Fibroblast of lung (primary cell): ENCODE results near the gene PPIL4.

Experiments
- CTCF ChIP-seq, 2 donors: IDR thresholded peaks in 1 of 2; conservative IDR thresholded peaks in 1 of 2; 1 replicate in 1 of 2; 2 replicates in 1 of 2; pipeline ENCODE4 v1.5.1; 2011 to 2012; ENCODE audit warnings: low read length in 2 of 2, control low read depth in 1 of 2, inconsistent platforms in 1 of 2, low read depth in 1 of 2, mild to moderate bottlenecking in 1 of 2
- EZH2 ChIP-seq: IDR thresholded peaks from 2 replicates; pipeline ENCODE4 v1.5.1; 2012; ENCODE audit warnings: low read length, control low read depth, mild to moderate bottlenecking; ENCODE audit errors: missing control alignments

- TF ChIP-seq CTCF (conservative IDR thresholded peaks at IDR 0.05 in 1 of 2, IDR thresholded peaks at IDR 0.05 in 1 of 2; ENCODE audit: low read depth in 1 of 2, low read length in 2 of 2) = no peak
- TF ChIP-seq EZH2 = no peak
These were observed 34.9 kb downstream of the PPIL4 start for GRCh38 chr6:149510793-149511512.
